Measurements from ENCODE around the gene S100A16. TPM values are rescaled to one million over a fixed set of nuclear protein-coding genes. Genes with fewer than 3 reads are reported as not detected.

S100A16 gene
- total and polyA plus RNA-seq, 9 of the 15 experiments (the other 6 are each of a cell fraction or from before 2014, with no cell fraction given) = 1.6 to 6.9 (median 4.3) TPM

GRCh38 chr1:153624965-153625611 lies 12.2 kb upstream of the S100A16 start:
- Histone ChIP-seq H4K20me1 (replicated peaks; ENCODE audit: control insufficient read depth, insufficient read depth, low read length) (no peaks in the 10 kb centered on the region), H3K9me1 (ENCODE audit: control insufficient read depth, insufficient read depth, low read length) (no peaks in the 10 kb centered on the region), H2AFZ (ENCODE audit: low read depth, low read length) (no peak overlapping the region), H3K4me1 (replicated peaks in 1 of 2; ENCODE audit: control insufficient read depth in 2 of 2, insufficient read depth in 2 of 2, low read length in 2 of 2) (peaks cover 26 to 44% of the 10 kb centered on the region in 2 experiments), H3K27ac (ENCODE audit: extremely low read depth, low read depth, low read length) (no peak overlapping the region), H3K9me3 (replicated peaks; ENCODE audit: control insufficient read depth, insufficient read depth, low read depth, low read length) (no peaks in the 10 kb centered on the region), H3K4me2 (ENCODE audit: insufficient read depth, low read length) (no peak overlapping the region), H3K79me2 (ENCODE audit: control insufficient read depth, insufficient read depth, low read length) (peaks cover 6% of the 10 kb centered on the region; the same call in 1 of the 3 replicates), H3K27me3 (ENCODE audit: control insufficient read depth in 2 of 2, insufficient read depth in 2 of 2, low read length in 2 of 2) (no peaks in the 10 kb centered on the region), H3K36me3 (ENCODE audit: control insufficient read depth, insufficient read depth, low read length) (peaks cover 9% of the 10 kb centered on the region; the same call in 2 of the 3 replicates), H3K4me3 (no peak overlapping the region), H3K9ac (ENCODE audit: insufficient read depth in 1 of 2, low read depth in 2 of 2, low read length in 2 of 2) (no peak overlapping the region)
- FAIRE-seq (no peak), ATAC-seq (no peak), DNase-seq (ENCODE audit: extremely low read depth in 1 of 4, low spot score in 3 of 4) (no peak)
- no TSS peak for BruUV-seq (replicated peaks)
- intact Hi-C loops (cut with micrococcal nuclease) (no loop called here), in situ Hi-C loops (cut with MboI) (no loop called here)
- CTCF ChIA-PET (ENCODE audit: low intra/inter-chr PET ratio) = no interaction called here
- POLR2A ChIA-PET = interaction anchor here (1.4 to 3.8 kb wide), 7 partner anchors 8 to 109 kb away, joined by 3 to 70 read pairs (median 11); partner anchors contain the start of genes CHTOP, S100A14 and S100A5
- 80% methylated on average over 10 of the region's 10 CpGs for WGBS (ENCODE audit: insufficient coverage, low coverage, missing lambda C conversion rate)
- TF ChIP-seq CEBPG (CRISPR knock-in tag; IDR thresholded peaks at IDR 0.05) (no peak), CEBPG (tag; conservative IDR thresholded peaks at IDR 0.05 in 1 of 2, IDR thresholded peaks at IDR 0.05 in 1 of 2) (no peak), ZNF444 (CRISPR knock-in tag; IDR thresholded peaks at IDR 0.05) (no peak), ZNF699 (CRISPR knock-in tag; IDR thresholded peaks at IDR 0.05; ENCODE audit: insufficient replicate concordance) (no peak), ZNF282 (CRISPR knock-in tag; IDR thresholded peaks at IDR 0.05) (no peak), SMARCA4 (IDR thresholded peaks at IDR 0.05) (no peak), CUX1 (CRISPR knock-in tag; IDR thresholded peaks at IDR 0.05) (no peak), GTF2A2 (tag; IDR thresholded peaks at IDR 0.05) (no peak)

Data from K562 (cell line).